ENCODE results near the gene PRSS35. TPM values are rescaled to one million over a fixed set of nuclear protein-coding genes. Genes with fewer than 3 reads are reported as not detected.
A peak's percentile ranks its signal among the peaks of the same experiment; 100 is the strongest.
"Not testable (repeated sequence)": the region's sequence is repeated elsewhere in the genome, so short reads cannot be mapped to it uniquely, and the experiment has no call there.

Gene PRSS35
- total RNA-seq, 2 experiments from 2014 or later, result not detected

DNA sequence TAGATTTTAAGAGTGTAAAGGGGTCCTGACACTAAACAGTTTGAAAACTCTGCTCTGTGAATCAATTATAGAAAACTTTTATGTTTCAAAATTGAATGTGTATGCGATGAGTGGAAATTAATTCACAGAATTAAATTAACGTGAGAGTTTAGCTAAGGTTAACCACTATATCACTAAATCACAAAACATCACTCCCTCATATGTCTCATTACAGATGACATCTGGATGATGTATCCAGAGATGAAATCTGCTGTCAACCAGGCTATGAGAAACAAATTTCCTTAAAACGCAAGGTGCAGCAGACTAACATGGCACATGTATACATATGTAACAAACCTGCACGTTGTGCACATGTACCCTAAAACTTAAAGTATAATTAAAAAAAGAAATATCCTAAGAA lies 27.3 kb downstream of the PRSS35 start:
- Mint-ChIP-seq H3K4me1 (no peaks in the 10 kb centered on the region), H3K9me3 (ENCODE audit: low read depth) (no peaks in the 10 kb centered on the region), H3K27me3 (peaks cover 2% of the 10 kb centered on the region), H3K4me3 (no peak overlapping the region), H3K27ac (no peak overlapping the region), H3K36me3 (no peaks in the 10 kb centered on the region)
- CTCF ChIA-PET, result no interaction called here
- ATAC-seq, result no peak
- DNase-seq, result no peak

- H3K27me3 Mint-ChIP-seq, result peaks cover 2% of the 10 kb centered on the region
- peak; percentile 41 for DNase-seq
- CTCF ChIA-PET, result no interaction called here
- H3K27ac Mint-ChIP-seq, result no peak overlapping the region
- no peak overlapping the region for H3K4me3 Mint-ChIP-seq
- H3K9me3 Mint-ChIP-seq (ENCODE audit: low read depth), result no peaks in the 10 kb centered on the region
- peaks cover 2% of the 10 kb centered on the region for H3K36me3 Mint-ChIP-seq
- ATAC-seq, result peak; percentile 27
- H3K4me1 Mint-ChIP-seq, result peaks cover 5% of the 10 kb centered on the region
These were observed 34.3 kb downstream of the PRSS35 start for GRCh38 chr6:83546636-83547035.

GRCh38 chr6:83550482-83550881 lies 38.1 kb downstream of the PRSS35 start:
- ATAC-seq; H3K4me1 Mint-ChIP-seq; DNase-seq; H3K4me3 Mint-ChIP-seq; H3K27ac Mint-ChIP-seq; H3K27me3 Mint-ChIP-seq; H3K9me3 Mint-ChIP-seq (ENCODE audit: low read depth); H3K36me3 Mint-ChIP-seq: not testable (repeated sequence)
- CTCF ChIA-PET, result interaction anchor here (2.3 kb wide), 1 partner anchor 14 kb away, joined by 7 read pairs; no protein-coding TSS in a partner anchor

GRCh38 chr6:83551748-83552147 lies 39.4 kb downstream of the PRSS35 start:
- H3K36me3 Mint-ChIP-seq; ATAC-seq; H3K9me3 Mint-ChIP-seq (ENCODE audit: low read depth); H3K4me1 Mint-ChIP-seq; H3K4me3 Mint-ChIP-seq; H3K27ac Mint-ChIP-seq; H3K27me3 Mint-ChIP-seq; DNase-seq; CTCF ChIA-PET: not testable (repeated sequence)

DNA sequence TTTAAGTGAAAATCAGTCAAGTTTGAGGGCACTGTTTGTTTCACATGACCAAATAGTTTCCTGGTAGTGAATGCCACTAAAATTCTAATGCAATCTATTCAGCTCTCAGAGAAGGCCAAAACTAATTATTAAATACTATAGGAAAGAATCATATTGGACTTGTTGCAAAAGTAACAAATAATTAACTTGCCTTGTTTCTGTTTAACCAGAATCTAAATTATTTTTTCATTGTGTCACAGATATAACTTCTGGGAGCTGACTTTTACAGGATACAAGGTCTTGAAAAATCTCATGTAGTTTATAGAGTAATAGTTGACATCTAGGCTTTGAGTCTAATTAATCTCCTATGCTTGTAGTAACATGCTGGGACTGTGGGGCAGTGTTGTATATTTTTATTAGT lies 44.5 kb downstream of the PRSS35 start:
- DNase-seq (no peak), ATAC-seq (no peak)
- Mint-ChIP-seq H3K36me3 (no peaks in the 10 kb centered on the region), H3K9me3 (ENCODE audit: low read depth) (no peaks in the 10 kb centered on the region), H3K4me1 (no peaks in the 10 kb centered on the region), H3K27ac (no peak overlapping the region), H3K27me3 (peaks cover 4% of the 10 kb centered on the region), H3K4me3 (no peak overlapping the region)
- CTCF ChIA-PET, result no interaction called here

DNA sequence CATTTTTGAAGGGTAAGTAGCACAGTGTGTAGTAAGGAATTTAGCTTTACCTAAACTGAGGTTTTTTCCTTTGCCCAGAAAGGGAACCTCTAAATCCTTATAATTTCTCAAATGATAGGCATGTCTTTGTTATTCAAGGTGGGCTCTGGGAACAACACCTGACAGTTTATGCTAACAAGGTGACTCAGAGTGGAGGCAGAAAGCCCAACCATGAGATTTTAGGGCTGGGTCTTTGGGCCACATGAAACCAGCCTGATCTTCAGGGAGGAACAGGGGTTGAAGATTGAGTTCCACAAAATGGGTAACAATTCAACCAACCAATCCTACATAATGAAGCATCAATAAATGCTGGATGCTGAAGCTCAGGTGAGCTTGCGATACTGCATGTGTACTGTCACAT lies 46.6 kb downstream of the PRSS35 start:
- Mint-ChIP-seq H3K4me1 (no peaks in the 10 kb centered on the region), H3K4me3 (no peak overlapping the region), H3K36me3 (no peaks in the 10 kb centered on the region), H3K27ac (no peak overlapping the region), H3K9me3 (ENCODE audit: low read depth) (no peaks in the 10 kb centered on the region), H3K27me3 (peaks cover 4% of the 10 kb centered on the region)
- CTCF ChIA-PET, result no interaction called here
- ATAC-seq, result no peak
- DNase-seq, result no peak

DNA sequence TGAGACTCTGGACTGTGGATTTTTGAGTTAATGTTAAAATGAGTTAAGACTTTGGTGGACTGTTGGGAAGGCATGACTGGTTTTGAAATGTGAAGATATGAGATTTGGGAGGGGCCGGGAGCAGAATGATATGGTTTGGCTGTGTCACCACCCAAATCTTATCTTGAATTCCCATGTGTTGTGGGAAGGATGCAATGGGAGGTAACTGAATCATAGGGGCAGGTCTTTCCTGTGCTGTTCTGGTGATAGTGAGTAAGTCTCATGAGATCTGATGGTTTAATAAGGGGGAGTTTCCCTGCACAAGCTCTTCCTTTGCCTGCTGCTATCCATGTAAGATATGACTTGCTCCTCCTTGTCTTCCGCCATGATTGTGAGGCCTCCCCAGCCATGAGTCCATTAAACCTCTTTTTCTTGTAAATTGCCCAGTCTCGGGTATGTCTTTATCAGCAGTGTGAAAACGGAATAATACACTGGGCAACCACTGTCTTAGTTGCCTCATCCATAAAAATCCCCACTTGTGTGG lies 59.4 kb downstream of the PRSS35 start:
- CTCF ChIA-PET; ATAC-seq; DNase-seq; H3K9me3 Mint-ChIP-seq (ENCODE audit: low read depth); H3K27me3 Mint-ChIP-seq; H3K27ac Mint-ChIP-seq; H3K4me1 Mint-ChIP-seq; H3K4me3 Mint-ChIP-seq; H3K36me3 Mint-ChIP-seq: not testable (repeated sequence)

GRCh38 chr6:83574783-83575182 lies 62.4 kb downstream of the PRSS35 start:
- Mint-ChIP-seq H3K4me3 (no peak overlapping the region), H3K27ac (no peak overlapping the region), H3K9me3 (ENCODE audit: low read depth) (no peaks in the 10 kb centered on the region), H3K36me3 (no peaks in the 10 kb centered on the region), H3K4me1 (no peaks in the 10 kb centered on the region), H3K27me3 (peaks cover 2% of the 10 kb centered on the region)
- ATAC-seq, result no peak
- CTCF ChIA-PET, result no interaction called here
- no peak for DNase-seq

Other genes starting within 250 kb of the PRSS35 start
- gene ME1, start 81.5 kb upstream of the PRSS35 start, total RNA-seq, result under 1 TPM; 0.14 to 0.20 TPM
- not detected for gene SNAP91, start 196.6 kb downstream of the PRSS35 start, total RNA-seq